Endothelial cell of umbilical vein (primary cell): Measurements from ENCODE around the gene RNU7-1. TPM values are rescaled to one million over a fixed set of nuclear protein-coding genes. Genes with fewer than 3 reads are reported as not detected.

Source experiments
- BruUV-seq: library from RNA; stranded (reverse); fragments of 400-500 nt; replicated peaks from 2 replicates; lab custom pipeline; 2021; lab: Mats Ljungman, UMichigan
- CTCF ChIA-PET: fragments of 300-600, 350-600 bp; sonication (Branson Sonifier 250); formaldehyde crosslinking; loops from one replicate; lab custom pipeline; 2021; ENCODE audit warnings: antibody characterized with exemption, inconsistent platforms; lab: Charles Lee
- POLR2A ChIA-PET: fragments of 300-600, 350-600 bp; sonication (Branson Sonifier 250); formaldehyde crosslinking; loops from one replicate; lab custom pipeline; 2021; ENCODE audit warnings: antibody characterized with exemption, inconsistent platforms; lab: Charles Lee
- DNase-seq: peaks from one replicate; pipeline ENCODE4 v3.0.0-alpha.2; 2011; ENCODE audit warnings: low read depth, low spot score
- FAIRE-seq: peaks from 2 replicates; lab custom pipeline; 2011; peaks lifted over from hg19 to GRCh38; lab: Jason Lieb, UNC
- H2AFZ ChIP-seq: 2 replicates; pipeline ENCODE4 v1.6.0; 2012; ENCODE audit warnings: low read depth, low read length, control low read depth, inconsistent platforms
- H3K27ac ChIP-seq: 2 replicates; pipeline ENCODE4 v1.5.1; 2011; ENCODE audit warnings: low read depth, mild to moderate bottlenecking, control low read depth, low read length, moderate library complexity; ENCODE audit not compliant: insufficient read depth
- H3K27me3 ChIP-seq, 2 experiments: 2 replicates each; pipeline versions ENCODE4 v1.6.0 to v1.6.1; 2011; ENCODE audit warnings: low read length in 2 of 2, mixed read lengths in 1 of 2; ENCODE audit not compliant: control insufficient read depth in 2 of 2, insufficient read depth in 2 of 2
- H3K36me3 ChIP-seq, 2 experiments: 2 replicates in 1 of 2; 3 replicates in 1 of 2; pipeline ENCODE4 v1.5.1; 2011; ENCODE audit warnings: low read length in 2 of 2, mild to moderate bottlenecking in 1 of 2, moderate library complexity in 1 of 2; ENCODE audit not compliant: control insufficient read depth in 2 of 2, insufficient read depth in 2 of 2; ENCODE audit errors: extremely low read depth in 1 of 2
- H3K4me1 ChIP-seq: 3 replicates; pipeline ENCODE4 v1.5.1; 2011; ENCODE audit warnings: mild to moderate bottlenecking, low read length; ENCODE audit not compliant: control insufficient read depth, insufficient read depth; ENCODE audit errors: extremely low read depth
- H3K4me2 ChIP-seq: 2 replicates; pipeline ENCODE4 v1.6.1; 2011; ENCODE audit warnings: low read length, control low read depth, mixed read lengths; ENCODE audit not compliant: insufficient read depth
- H3K4me3 ChIP-seq, 3 experiments: fragments of 200-600 bp in 1 of 3; sonication (generic), shearing (Covaris generic) in 1 of 3; replicated peaks in 1 of 3; 2 replicates each; pipeline ENCODE4 v1.5.1; 2011 to 2016; ENCODE audit warnings: control low read depth in 3 of 3, low read length in 3 of 3, mild to moderate bottlenecking in 2 of 3, inconsistent platforms in 1 of 3, low read depth in 1 of 3, moderate library complexity in 1 of 3; ENCODE audit not compliant: insufficient read depth in 1 of 3
- H3K79me2 ChIP-seq: 2 replicates; pipeline ENCODE4 v1.6.0; 2012; ENCODE audit warnings: low read length, inconsistent platforms; ENCODE audit not compliant: control insufficient read depth, insufficient read depth
- H3K9ac ChIP-seq: replicated peaks from 2 replicates; pipeline ENCODE3; 2011; ENCODE audit warnings: low read length, control low read depth; ENCODE audit not compliant: insufficient read depth; ENCODE audit errors: extremely low read depth
- H3K9me1 ChIP-seq: replicated peaks from 3 replicates; pipeline ENCODE4 v1.6.0; 2011; ENCODE audit warnings: mild to moderate bottlenecking, low read length; ENCODE audit not compliant: control insufficient read depth, insufficient read depth; ENCODE audit errors: extremely low read depth
- H3K9me3 ChIP-seq: replicated peaks from 2 replicates; pipeline ENCODE4 v1.5.1; 2012; ENCODE audit warnings: low read length, inconsistent platforms; ENCODE audit not compliant: control insufficient read depth, insufficient read depth
- H4K20me1 ChIP-seq: replicated peaks from 2 replicates; pipeline ENCODE3; 2011; ENCODE audit warnings: mild to moderate bottlenecking, low read length; ENCODE audit not compliant: control insufficient read depth, insufficient read depth; ENCODE audit errors: extremely low read depth
- EZH2 ChIP-seq: IDR thresholded peaks from 2 replicates; pipeline ENCODE4 v1.6.1; 2012; ENCODE audit warnings: borderline replicate concordance, low read depth, mild to moderate bottlenecking, moderate library complexity, low read length, inconsistent platforms; ENCODE audit not compliant: severe bottlenecking
- JUN ChIP-seq: IDR thresholded peaks from 2 replicates; pipeline ENCODE4 v1.6.1; 2011; ENCODE audit warnings: borderline replicate concordance, low read depth; ENCODE audit not compliant: insufficient read length, insufficient read depth
- POLR2AphosphoS5 ChIP-seq: IDR thresholded peaks from 2 replicates; pipeline ENCODE4 v1.6.1; 2012; ENCODE audit warnings: low read depth, mild to moderate bottlenecking, control low read depth, low read length, moderate library complexity; ENCODE audit not compliant: insufficient read depth
- dilution Hi-C: fragments of 300-500 bp; cut with MboI; formaldehyde crosslinking; loops from one replicate; pipeline ENCODE4 v1.15.0; 2019; ENCODE audit warnings: low sequenced_read_pairs; ENCODE audit not compliant: extremely low pct_ligation_motif_present
- intact Hi-C: fragments of 100-400 bp; cut with micrococcal nuclease; formaldehyde crosslinking; loops from one replicate; pipeline ENCODE4 v1.10.0; 2022
- polyA plus RNA-seq, 4 experiments: library from polyadenylated mRNA; depleted of rRNA in 3 of 4; stranded (reverse) in 3 of 4; unstranded in 1 of 4; fragments of >200 nt; gene quantifications; 2 replicates each; pipeline versions ENCODE4 v1.2.1 to v1.2.3, GENCODE V29; 2011 to 2012; ENCODE audit warnings: missing spikeins in 1 of 4
- total RNA-seq: library from RNA; stranded (reverse); gene quantifications from 2 replicates; pipeline ENCODE4 v1.2.3, GENCODE V29; 2021
- TF ChIP-seq, protein P1 (sequence below): IDR thresholded peaks from 2 replicates; pipeline ENCODE4 v1.6.1; 2011; ENCODE audit not compliant: insufficient read depth, insufficient read length

The RNU7-1 gene
- total and polyA plus RNA-seq, 2 donors (not counting 3 experiments of a cell fraction or from before 2014, with no cell fraction given), result not detected

DNA sequence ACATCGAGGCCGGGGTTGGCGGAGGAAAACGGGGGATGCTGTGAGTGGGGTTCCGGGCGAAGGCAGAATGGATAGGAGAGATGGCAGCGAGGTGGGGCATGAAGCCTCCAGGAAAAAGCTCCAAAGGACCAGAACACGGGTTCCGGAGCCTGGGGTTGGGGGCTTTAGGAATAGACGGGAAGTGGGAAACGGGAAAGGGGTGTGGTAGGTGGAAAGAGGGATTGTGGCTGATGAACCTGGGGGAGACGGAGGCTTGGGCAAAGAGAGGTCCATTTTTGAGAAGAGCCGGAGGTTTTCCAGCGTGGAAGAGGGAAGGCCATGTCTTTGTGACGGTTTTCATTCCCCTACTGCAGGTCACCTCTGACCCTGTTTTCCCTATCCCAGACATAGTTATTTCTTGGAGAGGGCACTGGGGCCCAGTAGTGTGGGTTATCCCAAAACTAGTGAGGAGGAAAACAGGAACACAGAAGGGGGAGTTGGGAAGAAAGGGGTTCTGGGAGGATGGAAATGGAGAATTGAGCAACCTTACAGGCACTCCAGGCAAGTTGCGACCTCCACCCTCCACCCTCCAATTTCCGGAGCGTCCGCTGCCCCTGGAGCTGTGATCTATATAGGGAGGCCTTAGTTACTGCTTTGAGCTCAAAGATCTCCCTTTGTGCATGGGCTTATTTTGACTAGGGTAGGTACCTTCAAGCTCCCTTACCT is 14.8 kb upstream of the RNU7-1 start:
- BruUV-seq, result no TSS peak
- H3K79me2 ChIP-seq, result peaks cover 63% of the 10 kb centered on the region
- H3K27me3 ChIP-seq, result no peaks in the 10 kb centered on the region
- DNase-seq (no peak), FAIRE-seq (peak; percentile 58)
- intact Hi-C loops (no loop called here), dilution Hi-C loops (no loop called here)
- ChIA-PET POLR2A (interaction anchor here (1.2 kb wide), 1 partner anchor 9 kb away, joined by 4 read pairs; no protein-coding TSS in a partner anchor), CTCF (interaction anchor here (1.1 to 2.0 kb wide), 4 partner anchors 9 to 56 kb away, joined by 3 to 11 read pairs (median 4); partner anchors contain the start of genes C12orf57, RNU7-1 and SPSB2)
- TF ChIP-seq POLR2AphosphoS5 (no peak), JUN (no peak), EZH2 (no peak)
- TF ChIP-seq, protein P1, sequence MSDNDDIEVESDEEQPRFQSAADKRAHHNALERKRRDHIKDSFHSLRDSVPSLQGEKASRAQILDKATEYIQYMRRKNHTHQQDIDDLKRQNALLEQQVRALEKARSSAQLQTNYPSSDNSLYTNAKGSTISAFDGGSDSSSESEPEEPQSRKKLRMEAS, result no peak
- peak overlapping the region; percentile 87 for H3K4me2 ChIP-seq
- H3K9ac ChIP-seq, result peak overlapping the region; percentile 75
- H4K20me1 ChIP-seq, result peaks cover 8% of the 10 kb centered on the region
- H3K36me3 ChIP-seq, result peaks cover 0 to 2% of the 10 kb centered on the region in 2 experiments
- H2AFZ ChIP-seq, result no peak overlapping the region
- peaks cover 60% of the 10 kb centered on the region for H3K4me1 ChIP-seq
- H3K9me3 ChIP-seq, result no peaks in the 10 kb centered on the region
- no peaks in the 10 kb centered on the region for H3K9me1 ChIP-seq
- peak overlapping the region; percentile 52 for H3K27ac ChIP-seq
- H3K4me3 ChIP-seq, result peak overlapping the region; percentile 88 to 92 (median 90)
